Colonic mucosa (tissue), 4 donors: ENCODE data around the gene R3HDM1. TPM values are rescaled to one million over a fixed set of nuclear protein-coding genes. Genes with fewer than 3 reads are reported as not detected.

Source experiments
- DNase-seq: peaks from one replicate; pipeline ENCODE4 v3.0.0-alpha.2; 2020
- H3K27ac ChIP-seq: fragments of 200-600 bp; one replicate; pipeline ENCODE4 v1.8.0; 2021
- H3K27me3 ChIP-seq: fragments of 200-600 bp; one replicate; pipeline ENCODE4 v1.8.0; 2021
- H3K36me3 ChIP-seq: fragments of 200-600 bp; one replicate; pipeline ENCODE4 v1.8.0; 2021
- H3K4me1 ChIP-seq: fragments of 200-600 bp; one replicate; pipeline ENCODE4 v1.8.0; 2021; ENCODE audit warnings: mild to moderate bottlenecking
- H3K4me3 ChIP-seq: fragments of 200-600 bp; one replicate; pipeline ENCODE4 v1.8.0; 2021
- H3K9ac ChIP-seq, 2 donors: one replicate each; pipeline ENCODE4 v1.7.0; 2013; ENCODE audit warnings: control low read depth in 2 of 2, low read depth in 2 of 2, low read length in 2 of 2
- H3K9me3 ChIP-seq: fragments of 200-600 bp; one replicate; pipeline ENCODE4 v1.8.0; 2021
- CTCF ChIP-seq: fragments of 200-600 bp; IDR thresholded peaks from one replicate; pipeline ENCODE4 v1.8.0; 2022; ENCODE audit warnings: antibody characterized with exemption, mild to moderate bottlenecking
- intact Hi-C: fragments of 100-400 bp; cut with DNase I; formaldehyde crosslinking; loops from one replicate; pipeline ENCODE4 v1.14.1; 2022
- total RNA-seq, 2 donors: library from RNA; stranded (reverse); fragmentation: NEBNext Ultra II Directional in 1 of 2; extraction: Animal tissue kit (Norgen Biotek cat#: 25700) in 1 of 2; gene quantifications; one replicate each; pipeline ENCODE4 v1.2.1, GENCODE V29; 2021
- donor health status: healthy.
- donor health status: DM: no; HTN: no; CAD: no.
- donor health status: DM: no; HTN: no; CAD: no.

Gene R3HDM1
- total RNA-seq, 2 donors from 2014 or later, result 22.7 to 34.2 TPM

- no peak for TF ChIP-seq CTCF
- no peaks in the 10 kb centered on the region for H3K9me3 ChIP-seq
- DNase-seq, result no peak
- no peaks in the 10 kb centered on the region for H3K36me3 ChIP-seq
- no peaks in the 10 kb centered on the region for H3K27me3 ChIP-seq
- no peak overlapping the region for H3K4me3 ChIP-seq
- H3K9ac ChIP-seq, result no peak overlapping the region
- H3K4me1 ChIP-seq, result no peaks in the 10 kb centered on the region
- intact Hi-C loops, result no loop called here
- H3K27ac ChIP-seq, result no peak overlapping the region
Measured at GRCh38 chr2:135552887-135553286, 21.6 kb downstream of the R3HDM1 start.

GRCh38 chr2:135555311-135555710 lies 24.0 kb downstream of the R3HDM1 start:
- Histone ChIP-seq H3K36me3 (no peaks in the 10 kb centered on the region), H3K27me3 (no peaks in the 10 kb centered on the region), H3K9ac (no peak overlapping the region), H3K9me3 (no peaks in the 10 kb centered on the region), H3K4me3 (no peak overlapping the region), H3K27ac (no peak overlapping the region), H3K4me1 (no peaks in the 10 kb centered on the region)
- intact Hi-C loops, result no loop called here
- no peak for TF ChIP-seq CTCF
- no peak for DNase-seq

GRCh38 chr2:135557530-135557929 lies 26.2 kb downstream of the R3HDM1 start:
- DNase-seq, result no peak
- no peaks in the 10 kb centered on the region for H3K4me1 ChIP-seq
- no peaks in the 10 kb centered on the region for H3K36me3 ChIP-seq
- no peak overlapping the region for H3K27ac ChIP-seq
- H3K9ac ChIP-seq, result no peak overlapping the region
- intact Hi-C loops, result no loop called here
- TF ChIP-seq CTCF, result no peak
- no peak overlapping the region for H3K4me3 ChIP-seq
- H3K9me3 ChIP-seq, result no peaks in the 10 kb centered on the region
- H3K27me3 ChIP-seq, result no peaks in the 10 kb centered on the region

DNA sequence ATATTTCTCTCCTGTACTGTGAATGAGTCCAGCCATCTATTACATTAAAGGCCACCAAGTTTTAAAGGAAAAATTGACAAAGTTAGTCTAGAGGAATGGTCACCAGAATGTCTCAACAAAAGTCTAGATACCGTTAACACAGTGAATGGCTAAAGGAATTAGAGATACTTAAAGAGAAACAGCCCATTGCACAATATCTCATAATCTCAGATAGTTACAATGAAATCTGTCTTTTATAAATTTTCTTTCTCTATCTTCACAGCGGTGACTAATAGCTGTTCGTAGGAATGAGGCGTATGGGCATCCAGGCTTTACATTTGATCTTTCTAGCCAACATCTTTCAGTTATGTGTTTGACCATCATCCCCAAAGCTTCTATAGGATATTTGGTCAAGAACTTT lies 30.6 kb downstream of the R3HDM1 start:
- Histone ChIP-seq H3K4me3 (no peak overlapping the region), H3K27ac (no peak overlapping the region), H3K27me3 (no peaks in the 10 kb centered on the region), H3K9me3 (no peaks in the 10 kb centered on the region), H3K36me3 (no peaks in the 10 kb centered on the region), H3K9ac (no peak overlapping the region), H3K4me1 (no peaks in the 10 kb centered on the region)
- intact Hi-C loops, result no loop called here
- no peak for DNase-seq
- no peak for TF ChIP-seq CTCF

DNA sequence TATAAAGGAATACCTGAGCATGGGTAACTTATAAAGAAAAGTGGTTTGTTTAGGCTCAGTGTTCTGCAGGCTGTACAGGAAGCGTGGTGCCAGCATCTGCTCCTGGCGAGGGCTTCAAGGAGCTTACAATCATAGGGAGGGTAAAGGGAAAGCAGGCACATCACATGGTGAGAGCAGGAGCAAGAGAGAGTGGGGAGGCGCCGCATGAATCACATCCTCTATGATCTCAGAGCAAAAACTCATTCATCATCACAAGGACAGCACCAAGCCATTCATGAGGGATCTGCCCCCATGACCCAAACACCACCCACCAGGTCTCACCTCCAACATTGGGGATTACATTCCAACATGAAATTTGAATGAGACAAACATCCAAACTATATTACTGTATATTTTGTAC lies 32.5 kb downstream of the R3HDM1 start:
- intact Hi-C loops, result no loop called here
- no peak for TF ChIP-seq CTCF

GRCh38 chr2:135570884-135571283 lies 39.6 kb downstream of the R3HDM1 start:
- Histone ChIP-seq H3K4me1 (no peaks in the 10 kb centered on the region), H3K27ac (no peak overlapping the region), H3K9me3 (no peaks in the 10 kb centered on the region), H3K36me3 (no peaks in the 10 kb centered on the region), H3K27me3 (no peaks in the 10 kb centered on the region), H3K9ac (no peak overlapping the region), H3K4me3 (no peak overlapping the region)
- no peak for DNase-seq
- intact Hi-C loops, result no loop called here
- TF ChIP-seq CTCF, result no peak

More for the DNA sequence above, 32.5 kb downstream of the R3HDM1 start:
- Histone ChIP-seq H3K36me3 (no peaks in the 10 kb centered on the region), H3K4me1 (no peaks in the 10 kb centered on the region), H3K4me3 (no peak overlapping the region), H3K27me3 (no peaks in the 10 kb centered on the region), H3K9ac (no peak overlapping the region), H3K27ac (no peak overlapping the region), H3K9me3 (no peaks in the 10 kb centered on the region)
- DNase-seq, result no peak
